ENCODE data around the gene CCDC33.

Gene CCDC33

DNA sequence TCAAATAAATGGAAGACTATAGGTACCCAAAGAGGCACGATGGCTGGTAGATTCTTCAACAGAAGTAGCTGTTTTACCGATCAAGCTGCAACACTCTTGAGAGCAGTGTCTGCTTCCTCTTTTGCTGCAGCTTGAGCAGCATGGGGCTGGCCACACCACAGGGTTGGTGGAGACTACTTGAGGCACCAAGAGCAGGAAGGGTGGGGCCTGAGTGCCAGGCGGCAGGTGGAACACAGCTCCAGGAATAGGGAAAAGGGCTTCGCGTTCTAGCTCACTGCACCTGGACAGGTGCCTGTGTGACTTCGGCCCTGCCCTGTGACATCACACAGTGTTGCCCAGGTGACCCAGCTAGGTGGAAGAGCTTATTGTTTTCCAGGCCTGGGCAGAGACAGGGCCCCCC lies at the start of gene CCDC33:
Gene CCDC33, plus strand, starts transcription at position 365 of the 400 bp plus-strand sequence. CDS start 394 bp downstream, outside the sequence.
- Histone ChIP-seq H3K4me1 (ENCODE audit: control insufficient read depth, insufficient read depth, low read length) (peaks cover 7% of the 10 kb centered on the region), H3K9ac (ENCODE audit: low read depth, low read length) (no peak within 1 kb of the TSS), H3K4me3 (ENCODE audit: low read depth, low read length) (no peak within 1 kb of the TSS), H3K9me3 (ENCODE audit: control insufficient read depth, insufficient read depth, low read length) (no peaks in the 10 kb centered on the region), H3K27me3 (ENCODE audit: control insufficient read depth, insufficient read depth, low read length) (peaks cover 16% of the 10 kb centered on the region), H3K36me3 (ENCODE audit: control insufficient read depth, insufficient read depth, low read length) (no peaks in the 10 kb centered on the region)

DNA sequence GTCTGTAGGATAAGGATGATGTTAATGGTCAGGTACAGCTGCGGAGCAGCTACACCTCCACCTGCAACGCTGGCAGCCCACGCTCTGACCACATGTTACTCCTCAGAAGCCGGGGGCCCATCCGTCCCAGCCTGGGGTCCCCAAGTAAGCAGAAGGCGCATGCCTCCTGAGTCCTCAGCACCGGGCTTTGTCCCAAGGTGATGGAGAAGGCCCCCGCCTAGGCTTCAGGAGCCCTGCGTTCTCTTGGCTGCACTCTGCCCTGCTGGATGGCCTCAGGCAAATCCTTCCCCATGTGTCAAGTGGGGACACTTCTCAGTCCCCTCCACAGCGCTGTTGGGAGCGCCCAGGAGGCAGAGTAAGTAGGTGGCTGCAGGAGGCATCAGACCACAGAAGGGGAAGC lies 47.9 kb upstream of the CCDC33 start:
- Histone ChIP-seq H3K27me3 (ENCODE audit: control insufficient read depth, insufficient read depth, low read length) (no peaks in the 10 kb centered on the region), H3K4me3 (ENCODE audit: low read depth, low read length) (no peak overlapping the region), H3K9ac (ENCODE audit: low read depth, low read length) (no peak overlapping the region), H3K4me1 (ENCODE audit: control insufficient read depth, insufficient read depth, low read length) (no peaks in the 10 kb centered on the region), H3K9me3 (ENCODE audit: control insufficient read depth, insufficient read depth, low read length) (no peaks in the 10 kb centered on the region), H3K36me3 (ENCODE audit: control insufficient read depth, insufficient read depth, low read length) (peaks cover 4% of the 10 kb centered on the region)

DNA sequence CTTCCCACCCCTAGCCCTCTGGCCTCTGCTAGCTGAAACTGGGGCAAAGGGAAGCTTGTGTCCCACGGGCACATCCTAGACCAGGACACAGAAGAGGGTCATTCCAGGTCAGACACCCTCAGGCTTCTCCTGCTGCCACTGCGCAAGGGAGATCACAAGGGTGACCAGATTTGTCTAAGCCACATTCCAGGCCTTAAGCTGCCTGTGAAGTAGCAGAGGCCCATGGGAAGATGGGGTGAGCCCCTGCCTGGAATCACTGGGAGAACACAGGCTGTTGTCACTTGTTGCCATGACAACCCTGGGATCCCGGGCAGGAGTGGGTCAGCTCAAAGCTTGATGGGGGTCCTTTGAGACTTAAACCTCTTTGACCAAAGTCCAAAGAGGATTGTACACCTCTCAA lies 44.3 kb upstream of the CCDC33 start:
- H3K9ac ChIP-seq (ENCODE audit: low read depth, low read length): no peak overlapping the region
- no peaks in the 10 kb centered on the region for H3K4me1 ChIP-seq (ENCODE audit: control insufficient read depth, insufficient read depth, low read length)
- no peaks in the 10 kb centered on the region for H3K27me3 ChIP-seq (ENCODE audit: control insufficient read depth, insufficient read depth, low read length)
- no peaks in the 10 kb centered on the region for H3K9me3 ChIP-seq (ENCODE audit: control insufficient read depth, insufficient read depth, low read length)
- peaks cover 7% of the 10 kb centered on the region for H3K36me3 ChIP-seq (ENCODE audit: control insufficient read depth, insufficient read depth, low read length)
- no peak overlapping the region for H3K4me3 ChIP-seq (ENCODE audit: low read depth, low read length)

DNA sequence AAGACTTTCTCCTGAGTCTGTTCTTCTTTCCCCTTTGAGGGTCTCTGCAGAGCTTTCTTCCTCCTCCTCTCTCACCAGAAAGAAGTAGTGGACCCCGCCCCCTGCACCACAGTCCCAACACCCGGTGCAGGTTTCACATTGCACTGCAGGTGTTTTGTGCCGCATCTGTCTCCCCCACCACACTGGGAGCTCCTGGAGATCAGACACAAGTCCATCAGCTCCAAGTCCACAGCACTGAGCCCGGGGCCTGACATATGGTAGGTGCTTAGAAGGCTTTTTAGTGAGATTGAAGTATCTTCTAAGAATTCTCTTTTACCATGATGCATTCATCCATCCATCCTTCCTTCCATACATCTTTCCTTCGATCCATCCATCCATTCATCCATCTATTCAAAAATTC lies 43.4 kb upstream of the CCDC33 start:
- no peaks in the 10 kb centered on the region for H3K4me1 ChIP-seq (ENCODE audit: control insufficient read depth, insufficient read depth, low read length)
- H3K36me3 ChIP-seq (ENCODE audit: control insufficient read depth, insufficient read depth, low read length): peaks cover 7% of the 10 kb centered on the region
- H3K27me3 ChIP-seq (ENCODE audit: control insufficient read depth, insufficient read depth, low read length): no peaks in the 10 kb centered on the region
- H3K9me3 ChIP-seq (ENCODE audit: control insufficient read depth, insufficient read depth, low read length): no peaks in the 10 kb centered on the region
- no peak overlapping the region for H3K4me3 ChIP-seq (ENCODE audit: low read depth, low read length)
- no peak overlapping the region for H3K9ac ChIP-seq (ENCODE audit: low read depth, low read length)

DNA sequence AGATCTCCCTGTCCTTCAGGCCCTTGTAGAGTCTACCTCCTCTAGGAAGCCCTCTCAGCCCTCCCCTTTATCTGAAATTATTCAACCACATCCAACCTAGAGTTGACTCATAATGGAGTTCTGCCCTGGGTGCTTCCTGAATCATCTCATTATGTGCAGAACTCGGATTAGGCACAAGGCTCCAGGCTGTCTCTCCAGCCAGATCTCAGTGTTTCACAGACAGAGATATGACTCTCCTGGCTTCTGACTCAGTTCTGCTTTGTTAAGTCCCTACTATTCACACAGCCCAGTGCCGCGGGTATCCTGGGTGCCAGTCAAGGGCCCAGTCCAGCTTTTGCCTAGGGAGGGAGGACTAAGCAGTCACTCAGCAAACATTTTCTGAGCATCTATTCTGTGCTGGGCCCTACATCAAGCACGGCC lies 42.8 kb upstream of the CCDC33 start:
- H3K9me3 ChIP-seq (ENCODE audit: control insufficient read depth, insufficient read depth, low read length): no peaks in the 10 kb centered on the region
- H3K36me3 ChIP-seq (ENCODE audit: control insufficient read depth, insufficient read depth, low read length): peaks cover 7% of the 10 kb centered on the region
- H3K4me3 ChIP-seq (ENCODE audit: low read depth, low read length): no peak overlapping the region
- no peak overlapping the region for H3K9ac ChIP-seq (ENCODE audit: low read depth, low read length)
- H3K4me1 ChIP-seq (ENCODE audit: control insufficient read depth, insufficient read depth, low read length): no peaks in the 10 kb centered on the region
- H3K27me3 ChIP-seq (ENCODE audit: control insufficient read depth, insufficient read depth, low read length): no peaks in the 10 kb centered on the region

DNA sequence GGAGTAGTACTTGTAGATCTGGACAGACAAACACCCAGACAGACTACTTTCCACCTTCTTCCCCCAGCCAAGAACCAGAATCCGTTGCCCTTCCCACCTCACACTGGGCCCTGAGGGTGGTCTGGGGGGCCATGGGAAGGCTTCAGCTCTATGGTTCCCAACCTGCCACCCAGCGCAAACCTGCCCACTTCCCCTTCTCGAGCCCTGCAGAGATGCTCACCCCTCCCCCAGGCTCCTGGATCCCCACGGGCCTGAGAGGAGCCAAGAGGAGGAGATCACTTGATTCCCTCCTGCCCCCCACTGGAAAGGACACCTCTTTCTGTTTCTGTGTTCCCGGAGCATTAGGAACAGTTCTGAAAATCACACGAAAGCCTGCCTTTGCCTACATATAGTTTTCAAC lies 42.2 kb upstream of the CCDC33 start:
- H3K9ac ChIP-seq (ENCODE audit: low read depth, low read length): no peak overlapping the region
- no peaks in the 10 kb centered on the region for H3K27me3 ChIP-seq (ENCODE audit: control insufficient read depth, insufficient read depth, low read length)
- no peak overlapping the region for H3K4me3 ChIP-seq (ENCODE audit: low read depth, low read length)
- no peaks in the 10 kb centered on the region for H3K4me1 ChIP-seq (ENCODE audit: control insufficient read depth, insufficient read depth, low read length)
- H3K9me3 ChIP-seq (ENCODE audit: control insufficient read depth, insufficient read depth, low read length): no peaks in the 10 kb centered on the region
- H3K36me3 ChIP-seq (ENCODE audit: control insufficient read depth, insufficient read depth, low read length): peaks cover 7% of the 10 kb centered on the region

DNA sequence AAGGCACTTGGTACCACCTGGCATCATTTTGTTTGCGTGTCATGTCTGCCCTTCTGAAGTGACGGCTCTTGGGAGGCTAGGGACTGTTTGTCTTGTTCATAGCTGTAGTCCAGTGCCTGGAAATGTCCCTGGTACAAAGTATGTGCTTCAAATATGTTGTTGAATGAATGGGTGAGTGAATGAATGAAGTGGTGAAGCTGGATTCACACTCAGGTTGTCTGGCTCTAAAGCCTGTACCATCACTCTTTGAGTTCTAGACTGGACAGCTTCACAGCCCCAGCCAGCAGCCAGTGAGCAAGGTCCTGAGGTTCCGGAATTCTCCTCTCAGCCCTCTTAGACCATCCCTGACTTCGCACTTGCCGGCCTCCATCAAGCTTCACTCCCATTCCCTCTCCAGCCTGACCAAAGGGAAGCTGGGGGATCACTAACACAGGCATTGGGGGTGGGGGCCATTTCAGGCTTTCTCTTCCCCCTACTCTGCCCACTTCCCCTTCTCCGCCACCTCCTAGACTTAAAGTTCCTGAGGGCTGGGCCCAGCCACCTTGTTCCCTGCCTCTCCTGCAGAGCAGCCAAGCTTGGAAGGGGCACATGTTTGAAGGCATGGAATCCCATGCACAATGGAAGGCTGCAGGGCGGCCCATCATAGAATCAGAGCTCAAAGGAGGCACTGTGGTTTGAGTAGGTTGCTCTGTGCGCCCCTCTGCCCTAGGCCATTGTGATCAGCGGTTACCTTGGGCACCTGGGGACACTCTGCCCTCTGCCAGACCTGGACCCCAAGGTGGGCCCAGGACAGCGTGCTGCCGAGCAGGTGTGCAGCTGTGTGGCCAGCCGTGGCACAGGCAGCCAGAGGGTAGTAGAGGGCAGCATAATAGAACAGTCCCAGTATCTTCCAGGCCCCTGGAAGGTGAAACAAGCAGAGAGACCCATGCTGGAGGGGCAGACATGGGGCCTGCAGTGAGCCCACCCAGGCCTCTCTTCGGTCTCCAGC lies 41.3 kb upstream of the CCDC33 start:
- Histone ChIP-seq H3K27me3 (ENCODE audit: control insufficient read depth, insufficient read depth, low read length) (no peaks in the 10 kb centered on the region), H3K9ac (ENCODE audit: low read depth, low read length) (no peak overlapping the region), H3K9me3 (ENCODE audit: control insufficient read depth, insufficient read depth, low read length) (no peaks in the 10 kb centered on the region), H3K4me1 (ENCODE audit: control insufficient read depth, insufficient read depth, low read length) (no peaks in the 10 kb centered on the region), H3K4me3 (ENCODE audit: low read depth, low read length) (no peak overlapping the region), H3K36me3 (ENCODE audit: control insufficient read depth, insufficient read depth, low read length) (peaks cover 7% of the 10 kb centered on the region)

DNA sequence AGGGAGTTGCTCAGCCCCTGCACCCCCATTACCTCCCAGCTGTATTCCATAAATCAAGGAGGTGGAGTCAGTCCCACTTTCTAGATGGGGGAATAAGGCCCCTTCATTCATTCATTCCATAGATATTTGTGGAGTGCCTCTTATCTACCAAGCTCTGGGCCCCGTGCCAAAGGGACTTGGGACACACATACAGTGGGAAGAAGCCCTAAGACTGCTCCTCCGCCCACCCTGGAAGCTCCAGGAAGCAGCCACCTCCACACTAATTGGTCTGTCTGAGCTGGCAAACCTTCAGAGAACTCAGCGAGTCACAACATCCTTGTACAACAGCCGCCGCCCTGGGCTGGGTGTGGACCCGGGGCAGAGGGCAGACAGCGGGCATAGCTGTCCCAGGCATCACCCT lies 40.0 kb upstream of the CCDC33 start:
- no peaks in the 10 kb centered on the region for H3K27me3 ChIP-seq (ENCODE audit: control insufficient read depth, insufficient read depth, low read length)
- no peaks in the 10 kb centered on the region for H3K9me3 ChIP-seq (ENCODE audit: control insufficient read depth, insufficient read depth, low read length)
- peaks cover 3% of the 10 kb centered on the region for H3K36me3 ChIP-seq (ENCODE audit: control insufficient read depth, insufficient read depth, low read length)
- H3K9ac ChIP-seq (ENCODE audit: low read depth, low read length): no peak overlapping the region
- no peak overlapping the region for H3K4me3 ChIP-seq (ENCODE audit: low read depth, low read length)
- peaks cover 6% of the 10 kb centered on the region for H3K4me1 ChIP-seq (ENCODE audit: control insufficient read depth, insufficient read depth, low read length)

DNA sequence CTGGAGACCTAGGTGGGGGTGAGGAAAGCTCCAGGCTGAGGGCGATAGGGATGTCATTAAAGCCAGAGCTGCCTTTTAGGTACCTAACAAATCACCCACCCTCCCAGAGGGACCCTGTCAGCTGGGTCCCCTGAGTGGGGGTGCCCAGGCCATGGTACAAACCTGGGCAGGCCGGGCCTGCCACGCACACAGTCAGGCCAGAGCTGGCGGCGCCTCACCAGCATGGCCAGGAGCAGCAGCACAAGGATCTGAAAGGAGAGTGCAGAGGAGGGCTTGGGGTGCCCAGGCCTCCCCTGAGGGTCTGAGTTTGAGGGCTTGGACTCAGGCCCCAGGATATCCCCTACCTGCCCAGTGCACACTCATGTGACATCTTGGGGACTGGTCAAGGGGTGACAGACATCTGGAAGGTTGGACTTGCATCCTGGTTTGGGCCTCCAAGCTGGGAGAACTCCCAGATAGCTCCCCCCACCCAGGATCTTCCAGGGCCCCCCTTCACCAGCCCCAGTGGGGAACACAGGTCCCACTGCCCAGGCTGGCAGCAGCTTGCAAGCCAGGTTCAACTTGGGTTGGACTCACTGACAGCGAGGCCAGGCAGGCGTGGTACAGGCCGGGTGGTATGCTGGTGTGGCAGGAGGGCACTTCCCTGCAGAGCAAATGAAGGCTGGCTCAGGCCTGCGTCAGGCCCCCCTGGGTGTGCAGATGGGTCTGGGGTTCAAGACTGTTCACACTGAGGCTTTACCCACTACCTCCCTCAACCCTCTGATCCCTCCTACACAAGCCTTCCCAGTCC lies 38.8 kb upstream of the CCDC33 start:
- Histone ChIP-seq H3K27me3 (ENCODE audit: control insufficient read depth, insufficient read depth, low read length) (peaks cover 4% of the 10 kb centered on the region), H3K4me1 (ENCODE audit: control insufficient read depth, insufficient read depth, low read length) (peaks cover 16% of the 10 kb centered on the region), H3K4me3 (ENCODE audit: low read depth, low read length) (no peak overlapping the region), H3K9ac (ENCODE audit: low read depth, low read length) (no peak overlapping the region), H3K9me3 (ENCODE audit: control insufficient read depth, insufficient read depth, low read length) (no peaks in the 10 kb centered on the region), H3K36me3 (ENCODE audit: control insufficient read depth, insufficient read depth, low read length) (peaks cover 3% of the 10 kb centered on the region)

DNA sequence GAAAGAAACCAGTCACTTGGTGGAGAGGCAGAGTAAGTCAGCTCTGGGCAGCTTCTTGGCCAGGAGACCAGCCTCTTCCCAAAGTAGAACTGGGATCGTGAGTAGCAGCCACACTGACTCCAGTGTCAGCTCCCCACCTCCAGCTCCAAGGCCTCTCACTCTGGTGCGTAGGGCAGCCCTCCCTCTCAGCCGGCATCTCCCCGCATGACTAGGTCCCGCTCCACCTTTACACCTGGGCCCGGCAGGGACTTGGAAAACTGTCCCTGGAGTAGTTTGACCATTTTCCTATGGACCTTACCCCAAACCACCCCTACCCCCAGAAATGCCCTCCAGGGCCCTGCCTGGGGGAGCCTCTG lies 36.9 kb upstream of the CCDC33 start:
- H3K4me3 ChIP-seq (ENCODE audit: low read depth, low read length): no peak overlapping the region
- no peak overlapping the region for H3K9ac ChIP-seq (ENCODE audit: low read depth, low read length)
- H3K4me1 ChIP-seq (ENCODE audit: control insufficient read depth, insufficient read depth, low read length): peaks cover 29% of the 10 kb centered on the region
- H3K27me3 ChIP-seq (ENCODE audit: control insufficient read depth, insufficient read depth, low read length): peaks cover 4% of the 10 kb centered on the region
- H3K36me3 ChIP-seq (ENCODE audit: control insufficient read depth, insufficient read depth, low read length): peaks cover 3% of the 10 kb centered on the region
- no peaks in the 10 kb centered on the region for H3K9me3 ChIP-seq (ENCODE audit: control insufficient read depth, insufficient read depth, low read length)

DNA sequence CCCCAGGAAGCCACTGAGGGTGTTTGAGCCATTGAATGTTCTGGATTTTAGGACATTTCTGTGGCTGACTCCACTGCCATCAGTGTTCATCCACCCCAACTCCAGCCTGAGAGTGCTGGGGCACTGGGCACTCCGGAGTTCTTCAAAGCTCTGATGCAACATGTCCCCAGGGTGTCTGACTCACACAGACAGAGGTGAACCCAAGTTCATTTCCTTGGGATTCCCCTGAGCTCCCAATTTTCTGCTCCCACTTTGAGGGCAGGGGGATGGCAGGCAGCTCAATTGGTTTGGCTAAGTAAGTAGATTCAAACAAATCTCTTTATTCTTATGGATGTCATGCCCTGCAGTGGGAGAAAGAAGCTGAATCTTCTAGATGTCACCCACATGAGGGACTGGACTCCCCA lies 35.7 kb upstream of the CCDC33 start:
- Histone ChIP-seq H3K36me3 (ENCODE audit: control insufficient read depth, insufficient read depth, low read length) (no peaks in the 10 kb centered on the region), H3K4me1 (ENCODE audit: control insufficient read depth, insufficient read depth, low read length) (peaks cover 31% of the 10 kb centered on the region), H3K9me3 (ENCODE audit: control insufficient read depth, insufficient read depth, low read length) (no peaks in the 10 kb centered on the region), H3K9ac (ENCODE audit: low read depth, low read length) (no peak overlapping the region), H3K27me3 (ENCODE audit: control insufficient read depth, insufficient read depth, low read length) (peaks cover 13% of the 10 kb centered on the region), H3K4me3 (ENCODE audit: low read depth, low read length) (no peak overlapping the region)

Data from iPS-15b (cell line).